ENCODE measurements around the gene CSTF1.

CSTF1 gene

DNA sequence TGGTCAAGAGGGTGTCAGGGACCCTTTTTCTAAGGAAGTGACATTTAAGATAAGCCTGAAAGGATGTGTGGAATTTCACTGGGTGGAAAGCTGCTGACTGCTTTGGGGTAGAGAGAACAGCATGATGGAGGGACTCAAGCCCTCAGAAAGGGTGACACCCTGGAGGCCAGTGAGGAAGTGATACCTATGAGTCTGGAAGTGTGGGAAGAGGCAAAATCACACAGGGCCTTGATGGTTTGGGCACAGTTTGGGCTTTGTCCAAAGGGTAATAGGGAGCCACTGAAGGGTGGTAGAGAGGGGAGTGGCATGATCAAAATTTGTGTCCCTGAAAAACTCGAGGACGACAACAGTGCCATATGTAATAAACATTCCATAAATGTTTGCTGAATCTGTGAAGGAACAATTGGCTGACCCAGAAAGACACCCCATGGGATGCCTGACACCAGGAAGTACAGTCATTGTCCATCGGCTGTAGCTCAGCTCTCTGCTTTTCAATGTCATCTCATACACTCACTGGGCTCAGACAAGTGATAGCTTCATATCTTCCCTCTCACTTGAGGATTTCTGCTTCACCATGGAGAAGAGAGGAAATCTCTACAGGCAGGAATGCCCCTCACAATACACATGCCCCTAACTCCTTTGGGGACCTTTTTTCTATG lies 40.9 kb downstream of the CSTF1 start:
- in situ Hi-C loops (cut with MboI; ENCODE audit: low sequenced_read_pairs, unreplicated experiment): no loop called here
- TF ChIP-seq, protein P1, sequence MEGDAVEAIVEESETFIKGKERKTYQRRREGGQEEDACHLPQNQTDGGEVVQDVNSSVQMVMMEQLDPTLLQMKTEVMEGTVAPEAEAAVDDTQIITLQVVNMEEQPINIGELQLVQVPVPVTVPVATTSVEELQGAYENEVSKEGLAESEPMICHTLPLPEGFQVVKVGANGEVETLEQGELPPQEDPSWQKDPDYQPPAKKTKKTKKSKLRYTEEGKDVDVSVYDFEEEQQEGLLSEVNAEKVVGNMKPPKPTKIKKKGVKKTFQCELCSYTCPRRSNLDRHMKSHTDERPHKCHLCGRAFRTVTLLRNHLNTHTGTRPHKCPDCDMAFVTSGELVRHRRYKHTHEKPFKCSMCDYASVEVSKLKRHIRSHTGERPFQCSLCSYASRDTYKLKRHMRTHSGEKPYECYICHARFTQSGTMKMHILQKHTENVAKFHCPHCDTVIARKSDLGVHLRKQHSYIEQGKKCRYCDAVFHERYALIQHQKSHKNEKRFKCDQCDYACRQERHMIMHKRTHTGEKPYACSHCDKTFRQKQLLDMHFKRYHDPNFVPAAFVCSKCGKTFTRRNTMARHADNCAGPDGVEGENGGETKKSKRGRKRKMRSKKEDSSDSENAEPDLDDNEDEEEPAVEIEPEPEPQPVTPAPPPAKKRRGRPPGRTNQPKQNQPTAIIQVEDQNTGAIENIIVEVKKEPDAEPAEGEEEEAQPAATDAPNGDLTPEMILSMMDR (IDR thresholded peaks at IDR 0.05; ENCODE audit: borderline replicate concordance, control extremely low read depth, extremely low read depth, insufficient read depth, missing control alignments): no peak
- no peak for DNase-seq (ENCODE audit: low spot score)

DNA sequence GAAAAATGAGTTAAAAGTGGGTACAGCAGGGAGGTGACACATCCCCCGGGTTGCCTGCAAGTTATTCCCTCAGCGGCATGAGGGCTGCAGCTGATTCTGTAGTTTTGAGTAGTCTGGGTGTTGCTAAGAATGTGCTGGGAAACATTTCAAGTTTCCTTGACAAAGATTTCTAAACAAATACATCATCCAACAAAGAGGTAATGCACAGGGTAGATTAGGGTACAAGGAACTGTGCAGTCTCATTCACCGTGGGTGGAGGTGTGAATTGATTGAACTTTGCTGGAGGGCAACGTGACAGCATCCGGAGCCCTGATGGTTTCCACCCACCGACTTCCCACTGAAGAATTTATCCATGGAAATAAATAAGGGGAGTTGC lies 41.4 kb downstream of the CSTF1 start:
- in situ Hi-C loops (cut with MboI; ENCODE audit: low sequenced_read_pairs, unreplicated experiment): no loop called here
- TF ChIP-seq, protein P1 (IDR thresholded peaks at IDR 0.05; ENCODE audit: borderline replicate concordance, control extremely low read depth, extremely low read depth, insufficient read depth, missing control alignments): no peak
- DNase-seq (ENCODE audit: low spot score): no peak

DNA sequence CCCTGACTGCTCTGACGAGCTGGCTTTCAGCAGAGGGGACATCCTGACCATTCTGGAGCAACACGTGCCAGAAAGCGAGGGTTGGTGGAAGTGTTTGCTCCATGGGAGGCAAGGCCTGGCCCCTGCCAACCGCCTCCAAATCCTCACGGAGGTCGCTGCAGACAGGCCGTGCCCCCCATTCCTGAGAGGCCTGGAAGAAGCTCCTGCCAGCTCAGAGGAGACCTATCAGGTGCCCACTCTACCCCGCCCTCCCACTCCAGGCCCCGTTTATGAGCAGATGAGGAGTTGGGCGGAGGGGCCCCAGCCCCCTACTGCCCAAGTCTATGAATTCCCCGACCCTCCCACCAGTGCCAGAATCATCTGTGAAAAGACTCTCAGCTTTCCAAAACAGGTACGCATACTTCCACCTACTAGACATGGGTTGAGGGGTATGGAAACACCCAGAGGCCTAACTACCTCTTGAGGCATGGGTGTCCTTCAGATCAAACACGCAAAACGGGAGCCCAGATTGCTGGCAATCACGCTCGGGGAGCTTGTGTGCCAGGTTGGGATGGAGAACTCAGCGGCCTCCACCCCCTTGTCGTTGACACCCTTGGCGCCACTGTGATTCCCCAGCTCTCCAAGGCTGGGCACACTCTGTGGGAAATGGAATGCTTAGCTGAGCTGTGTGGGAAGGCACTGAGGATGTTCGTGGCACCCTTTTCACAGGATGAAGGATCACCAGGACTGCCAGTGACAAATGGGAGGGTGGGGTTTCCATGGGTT lies 44.9 kb downstream of the CSTF1 start:
- no peak for DNase-seq (ENCODE audit: low spot score)
- in situ Hi-C loops (cut with MboI; ENCODE audit: low sequenced_read_pairs, unreplicated experiment): no loop called here
- TF ChIP-seq, protein P1 (IDR thresholded peaks at IDR 0.05; ENCODE audit: borderline replicate concordance, control extremely low read depth, extremely low read depth, insufficient read depth, missing control alignments): no peak

GRCh38 chr20:56438284-56438683 lies 45.8 kb downstream of the CSTF1 start:
- TF ChIP-seq, protein P1 (IDR thresholded peaks at IDR 0.05; ENCODE audit: borderline replicate concordance, control extremely low read depth, extremely low read depth, insufficient read depth, missing control alignments): no peak
- no peak for DNase-seq (ENCODE audit: low spot score)
- in situ Hi-C loops (cut with MboI; ENCODE audit: low sequenced_read_pairs, unreplicated experiment): no loop called here

GRCh38 chr20:56439771-56440291 lies 47.4 kb downstream of the CSTF1 start:
- in situ Hi-C loops (cut with MboI; ENCODE audit: low sequenced_read_pairs, unreplicated experiment): no loop called here
- TF ChIP-seq, protein P1 (IDR thresholded peaks at IDR 0.05; ENCODE audit: borderline replicate concordance, control extremely low read depth, extremely low read depth, insufficient read depth, missing control alignments): no peak
- no peak for DNase-seq (ENCODE audit: low spot score)

- DNase-seq (ENCODE audit: low spot score): peak; percentile 68
- TF ChIP-seq, protein P1 (IDR thresholded peaks at IDR 0.05; ENCODE audit: borderline replicate concordance, control extremely low read depth, extremely low read depth, insufficient read depth, missing control alignments): no peak
- in situ Hi-C loops (cut with MboI; ENCODE audit: low sequenced_read_pairs, unreplicated experiment): no loop called here
Measured at GRCh38 chr20:56440346-56441007, 48.0 kb downstream of the CSTF1 start.

Measured in GM13976 (cell line).